ENCODE measurements around the gene GYS1.
"Not testable (repeated sequence)": the region's sequence is repeated elsewhere in the genome, so short reads cannot be mapped to it uniquely, and the experiment has no call there.

- not testable (repeated sequence) for TF ChIP-seq PATZ1 (CRISPR knock-in tag; IDR thresholded peaks at IDR 0.05; ENCODE audit: borderline replicate concordance); SNAI2 (CRISPR knock-in tag; IDR thresholded peaks at IDR 0.05); ZFP3 (CRISPR knock-in tag; IDR thresholded peaks at IDR 0.05); ESRRG (CRISPR knock-in tag; IDR thresholded peaks at IDR 0.05); TOX (CRISPR knock-in tag; IDR thresholded peaks at IDR 0.05; ENCODE audit: borderline replicate concordance); ZFP30 (CRISPR knock-in tag; IDR thresholded peaks at IDR 0.05)
These were observed 65.4 kb downstream of the GYS1 start for GRCh38 chr19:48927692-48928091.
